OCI-LY1 (cell line): Measurements from ENCODE around the gene WDR55.

Experiments used
- CTCF ChIP-seq: fragments of 200-600 bp; sonication (generic), shearing (Covaris generic); IDR thresholded peaks from 2 replicates; pipeline ENCODE4 v1.5.1; 2017; ENCODE audit warnings: mild to moderate bottlenecking, antibody characterized with exemption, low read length, moderate library complexity, mixed read lengths
- EZH2 ChIP-seq: fragments of 200-600 bp; sonication (generic), shearing (Covaris generic); IDR thresholded peaks from 2 replicates; pipeline ENCODE4 v1.8.0; 2017; ENCODE audit warnings: borderline replicate concordance, mixed run types, mild to moderate bottlenecking, antibody characterized with exemption, low read length, moderate library complexity, mixed read lengths

GRCh38 chr5:140631036-140631417 is 33.7 kb upstream of the WDR55 start:
- TF ChIP-seq CTCF (no peak), EZH2 (no peak)
